Measurements from ENCODE around the gene ATP2B1.

DNA sequence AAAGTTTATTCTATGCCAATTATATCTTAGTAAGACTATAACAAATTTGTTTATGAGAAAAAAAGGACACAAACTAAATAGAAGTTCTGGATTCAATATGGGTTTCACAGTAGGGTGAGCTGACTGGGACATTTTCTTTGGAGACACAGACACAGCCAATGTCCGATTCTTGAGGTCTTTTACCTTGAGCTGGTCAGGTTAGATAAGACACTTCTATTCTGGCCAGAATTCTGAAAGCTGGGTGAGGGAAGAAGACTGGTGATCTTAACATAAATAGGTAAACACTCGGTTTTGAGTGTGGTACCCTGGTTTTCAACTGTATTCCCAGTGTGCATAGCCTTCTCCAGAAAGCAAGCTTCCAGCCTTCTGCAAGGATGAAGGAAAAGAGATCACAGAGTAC is 10.0 kb downstream of the ATP2B1 start:
- TF ChIP-seq, protein P1, sequence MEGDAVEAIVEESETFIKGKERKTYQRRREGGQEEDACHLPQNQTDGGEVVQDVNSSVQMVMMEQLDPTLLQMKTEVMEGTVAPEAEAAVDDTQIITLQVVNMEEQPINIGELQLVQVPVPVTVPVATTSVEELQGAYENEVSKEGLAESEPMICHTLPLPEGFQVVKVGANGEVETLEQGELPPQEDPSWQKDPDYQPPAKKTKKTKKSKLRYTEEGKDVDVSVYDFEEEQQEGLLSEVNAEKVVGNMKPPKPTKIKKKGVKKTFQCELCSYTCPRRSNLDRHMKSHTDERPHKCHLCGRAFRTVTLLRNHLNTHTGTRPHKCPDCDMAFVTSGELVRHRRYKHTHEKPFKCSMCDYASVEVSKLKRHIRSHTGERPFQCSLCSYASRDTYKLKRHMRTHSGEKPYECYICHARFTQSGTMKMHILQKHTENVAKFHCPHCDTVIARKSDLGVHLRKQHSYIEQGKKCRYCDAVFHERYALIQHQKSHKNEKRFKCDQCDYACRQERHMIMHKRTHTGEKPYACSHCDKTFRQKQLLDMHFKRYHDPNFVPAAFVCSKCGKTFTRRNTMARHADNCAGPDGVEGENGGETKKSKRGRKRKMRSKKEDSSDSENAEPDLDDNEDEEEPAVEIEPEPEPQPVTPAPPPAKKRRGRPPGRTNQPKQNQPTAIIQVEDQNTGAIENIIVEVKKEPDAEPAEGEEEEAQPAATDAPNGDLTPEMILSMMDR (IDR thresholded peaks at IDR 0.05; ENCODE audit: low read depth, low read length, poor library complexity, severe bottlenecking) = no peak
- no peak for TF ChIP-seq EZH2phosphoT487 (IDR thresholded peaks at IDR 0.05; ENCODE audit: borderline replicate concordance, low read length)
